ENCODE measurements around the gene S100A11. TPM values are rescaled to one million over a fixed set of nuclear protein-coding genes. Genes with fewer than 3 reads are reported as not detected.
A peak's percentile ranks its signal among the peaks of the same experiment; 100 is the strongest.

The S100A11 gene
- total and polyA plus RNA-seq, 9 of the 15 experiments (the other 6 are each of a cell fraction or from before 2014, with no cell fraction given) = 131 to 808 (median 235) TPM

DNA sequence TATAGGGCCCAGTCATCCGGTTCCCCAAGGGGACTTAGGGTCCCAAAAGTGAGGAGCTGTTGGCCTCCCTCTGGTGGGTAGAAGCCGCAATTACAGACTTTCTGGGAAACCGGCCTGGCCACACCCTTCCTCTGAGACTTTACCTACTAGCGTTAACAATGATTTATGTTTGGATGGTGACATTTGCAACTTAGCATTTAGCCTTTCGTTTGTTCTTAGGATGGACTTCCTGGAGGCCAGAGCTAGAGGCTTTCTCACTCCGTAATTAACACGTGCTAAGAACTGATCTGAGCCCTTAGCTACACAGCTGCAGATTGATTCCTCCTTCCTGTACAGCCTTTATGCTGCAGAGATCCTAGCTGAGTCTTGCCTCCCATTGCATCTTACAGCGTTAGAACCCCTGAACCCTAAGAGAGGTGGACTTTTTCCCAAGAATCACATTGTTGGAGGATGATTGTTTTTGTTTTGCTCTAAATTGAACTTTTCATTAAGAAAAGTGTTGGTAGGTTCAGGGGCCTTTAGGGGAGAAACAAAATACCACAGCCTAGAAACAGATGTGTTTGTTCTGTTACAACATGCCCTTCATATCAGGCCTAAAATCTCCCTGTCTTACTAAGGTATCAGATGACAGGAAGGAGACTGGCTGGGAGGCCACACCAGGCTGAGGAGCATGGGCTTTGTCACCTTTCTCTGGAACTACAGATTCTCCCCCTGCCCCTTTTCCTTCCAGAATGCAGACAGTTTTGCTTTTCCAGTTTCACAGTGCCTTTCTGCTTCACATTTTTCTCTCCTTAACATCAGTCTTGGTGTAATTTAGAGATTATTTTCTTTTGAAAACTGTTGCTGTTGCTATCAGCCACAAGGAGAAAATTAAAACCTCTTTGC lies 1.9 kb downstream of the S100A11 start (continued):
- TF ChIP-seq FOXK2 (conservative IDR thresholded peaks at IDR 0.05 in 1 of 2, IDR thresholded peaks at IDR 0.05 in 1 of 2; ENCODE audit: low read depth in 2 of 2) (peak in 1 of 2 experiments; percentile 48; a peak in 1 of 4 replicates), ZNF444 (CRISPR knock-in tag; IDR thresholded peaks at IDR 0.05) (no peak), ZNF12 (CRISPR knock-in tag; IDR thresholded peaks at IDR 0.05) (no peak), LARP7 (IDR thresholded peaks at IDR 0.05) (no peak; the same call in 1 of the 2 replicates), SNRNP70 (optimal IDR thresholded peaks at IDR 0.05; ENCODE audit: low read depth, low read length) (no peak), POLR2B (IDR thresholded peaks at IDR 0.05; ENCODE audit: low read depth, partially characterized antibody) (peak; percentile 44), JUN (IDR thresholded peaks at IDR 0.05; ENCODE audit: borderline replicate concordance, low read depth, low read length) (peak; percentile 28; the same call in 1 of the 2 replicates), JUN (CRISPR knock-in tag; IDR thresholded peaks at IDR 0.05; ENCODE audit: borderline replicate concordance) (no peak), GABPB2 (CRISPR knock-in tag; conservative IDR thresholded peaks at IDR 0.05) (no peak), ZNF316 (IDR thresholded peaks at IDR 0.05) (peak; percentile 60), TAF15 (IDR thresholded peaks at IDR 0.05; ENCODE audit: low read depth, low read length) (no peak), RBM39 (optimal IDR thresholded peaks at IDR 0.05; ENCODE audit: low read depth, low read length) (no peak)
- TF ChIP-seq, protein P1, sequence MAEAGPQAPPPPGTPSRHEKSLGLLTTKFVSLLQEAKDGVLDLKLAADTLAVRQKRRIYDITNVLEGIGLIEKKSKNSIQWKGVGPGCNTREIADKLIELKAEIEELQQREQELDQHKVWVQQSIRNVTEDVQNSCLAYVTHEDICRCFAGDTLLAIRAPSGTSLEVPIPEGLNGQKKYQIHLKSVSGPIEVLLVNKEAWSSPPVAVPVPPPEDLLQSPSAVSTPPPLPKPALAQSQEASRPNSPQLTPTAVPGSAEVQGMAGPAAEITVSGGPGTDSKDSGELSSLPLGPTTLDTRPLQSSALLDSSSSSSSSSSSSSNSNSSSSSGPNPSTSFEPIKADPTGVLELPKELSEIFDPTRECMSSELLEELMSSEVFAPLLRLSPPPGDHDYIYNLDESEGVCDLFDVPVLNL (CRISPR knock-in tag; IDR thresholded peaks at IDR 0.05; ENCODE audit: low read depth) = no peak
- TF ChIP-seq, protein P2, sequence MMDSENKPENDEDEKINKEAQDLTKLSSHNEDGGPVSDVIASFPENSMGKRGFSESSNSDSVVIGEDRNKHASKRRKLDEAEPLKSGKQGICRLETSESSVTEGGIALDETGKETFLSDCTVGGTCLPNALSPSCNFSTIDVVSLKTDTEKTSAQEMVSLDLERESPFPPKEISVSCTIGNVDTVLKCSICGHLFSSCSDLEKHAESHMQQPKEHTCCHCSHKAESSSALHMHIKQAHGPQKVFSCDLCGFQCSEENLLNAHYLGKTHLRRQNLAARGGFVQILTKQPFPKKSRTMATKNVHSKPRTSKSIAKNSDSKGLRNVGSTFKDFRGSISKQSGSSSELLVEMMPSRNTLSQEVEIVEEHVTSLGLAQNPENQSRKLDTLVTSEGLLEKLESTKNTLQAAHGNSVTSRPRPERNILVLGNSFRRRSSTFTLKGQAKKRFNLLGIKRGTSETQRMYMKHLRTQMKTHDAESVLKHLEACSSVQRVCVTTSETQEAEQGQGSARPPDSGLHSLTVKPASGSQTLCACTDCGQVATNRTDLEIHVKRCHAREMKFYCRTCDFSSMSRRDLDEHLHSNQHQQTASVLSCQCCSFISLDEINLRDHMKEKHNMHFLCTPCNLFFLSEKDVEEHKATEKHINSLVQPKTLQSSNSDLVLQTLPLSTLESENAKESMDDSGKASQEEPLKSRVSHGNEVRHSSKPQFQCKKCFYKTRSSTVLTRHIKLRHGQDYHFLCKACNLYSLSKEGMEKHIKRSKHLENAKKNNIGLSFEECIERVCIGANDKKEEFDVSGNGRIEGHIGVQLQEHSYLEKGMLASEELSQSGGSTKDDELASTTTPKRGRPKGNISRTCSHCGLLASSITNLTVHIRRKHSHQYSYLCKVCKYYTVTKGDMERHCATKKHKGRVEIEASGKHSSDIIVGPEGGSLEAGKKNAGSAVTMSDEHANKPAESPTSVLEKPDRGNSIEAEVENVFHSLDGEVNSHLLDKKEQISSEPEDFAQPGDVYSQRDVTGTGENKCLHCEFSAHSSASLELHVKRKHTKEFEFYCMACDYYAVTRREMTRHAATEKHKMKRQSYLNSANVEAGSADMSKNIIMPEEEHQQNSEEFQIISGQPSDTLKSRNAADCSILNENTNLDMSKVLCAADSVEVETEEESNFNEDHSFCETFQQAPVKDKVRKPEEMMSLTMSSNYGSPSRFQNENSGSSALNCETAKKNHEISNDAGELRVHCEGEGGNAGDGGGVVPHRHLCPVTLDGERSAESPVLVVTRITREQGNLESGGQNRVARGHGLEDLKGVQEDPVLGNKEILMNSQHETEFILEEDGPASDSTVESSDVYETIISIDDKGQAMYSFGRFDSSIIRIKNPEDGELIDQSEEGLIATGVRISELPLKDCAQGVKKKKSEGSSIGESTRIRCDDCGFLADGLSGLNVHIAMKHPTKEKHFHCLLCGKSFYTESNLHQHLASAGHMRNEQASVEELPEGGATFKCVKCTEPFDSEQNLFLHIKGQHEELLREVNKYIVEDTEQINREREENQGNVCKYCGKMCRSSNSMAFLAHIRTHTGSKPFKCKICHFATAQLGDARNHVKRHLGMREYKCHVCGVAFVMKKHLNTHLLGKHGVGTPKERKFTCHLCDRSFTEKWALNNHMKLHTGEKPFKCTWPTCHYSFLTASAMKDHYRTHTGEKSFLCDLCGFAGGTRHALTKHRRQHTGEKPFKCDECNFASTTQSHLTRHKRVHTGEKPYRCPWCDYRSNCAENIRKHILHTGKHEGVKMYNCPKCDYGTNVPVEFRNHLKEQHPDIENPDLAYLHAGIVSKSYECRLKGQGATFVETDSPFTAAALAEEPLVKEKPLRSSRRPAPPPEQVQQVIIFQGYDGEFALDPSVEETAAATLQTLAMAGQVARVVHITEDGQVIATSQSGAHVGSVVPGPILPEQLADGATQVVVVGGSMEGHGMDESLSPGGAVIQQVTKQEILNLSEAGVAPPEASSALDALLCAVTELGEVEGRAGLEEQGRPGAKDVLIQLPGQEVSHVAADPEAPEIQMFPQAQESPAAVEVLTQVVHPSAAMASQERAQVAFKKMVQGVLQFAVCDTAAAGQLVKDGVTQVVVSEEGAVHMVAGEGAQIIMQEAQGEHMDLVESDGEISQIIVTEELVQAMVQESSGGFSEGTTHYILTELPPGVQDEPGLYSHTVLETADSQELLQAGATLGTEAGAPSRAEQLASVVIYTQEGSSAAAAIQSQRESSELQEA (IDR thresholded peaks at IDR 0.05; ENCODE audit: low read depth) = no peak
- TF ChIP-seq, protein P3, sequence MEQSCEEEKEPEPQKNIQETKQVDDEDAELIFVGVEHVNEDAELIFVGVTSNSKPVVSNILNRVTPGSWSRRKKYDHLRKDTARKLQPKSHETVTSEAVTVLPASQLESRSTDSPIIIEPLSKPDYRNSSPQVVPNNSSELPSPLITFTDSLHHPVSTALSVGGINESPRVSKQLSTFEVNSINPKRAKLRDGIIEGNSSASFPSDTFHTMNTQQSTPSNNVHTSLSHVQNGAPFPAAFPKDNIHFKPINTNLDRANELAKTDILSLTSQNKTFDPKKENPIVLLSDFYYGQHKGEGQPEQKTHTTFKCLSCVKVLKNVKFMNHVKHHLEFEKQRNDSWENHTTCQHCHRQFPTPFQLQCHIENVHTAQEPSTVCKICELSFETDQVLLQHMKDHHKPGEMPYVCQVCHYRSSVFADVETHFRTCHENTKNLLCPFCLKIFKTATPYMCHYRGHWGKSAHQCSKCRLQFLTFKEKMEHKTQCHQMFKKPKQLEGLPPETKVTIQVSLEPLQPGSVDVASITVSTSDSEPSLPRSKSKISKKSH (CRISPR knock-in tag; IDR thresholded peaks at IDR 0.05) = no peak
- TF ChIP-seq, protein P4, sequence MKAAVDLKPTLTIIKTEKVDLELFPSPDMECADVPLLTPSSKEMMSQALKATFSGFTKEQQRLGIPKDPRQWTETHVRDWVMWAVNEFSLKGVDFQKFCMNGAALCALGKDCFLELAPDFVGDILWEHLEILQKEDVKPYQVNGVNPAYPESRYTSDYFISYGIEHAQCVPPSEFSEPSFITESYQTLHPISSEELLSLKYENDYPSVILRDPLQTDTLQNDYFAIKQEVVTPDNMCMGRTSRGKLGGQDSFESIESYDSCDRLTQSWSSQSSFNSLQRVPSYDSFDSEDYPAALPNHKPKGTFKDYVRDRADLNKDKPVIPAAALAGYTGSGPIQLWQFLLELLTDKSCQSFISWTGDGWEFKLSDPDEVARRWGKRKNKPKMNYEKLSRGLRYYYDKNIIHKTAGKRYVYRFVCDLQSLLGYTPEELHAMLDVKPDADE (conservative IDR thresholded peaks at IDR 0.05; ENCODE audit: control insufficient read depth, low read depth, low read length) = no peak
